ENCODE measurements around the gene LRPPRC.

DNA sequence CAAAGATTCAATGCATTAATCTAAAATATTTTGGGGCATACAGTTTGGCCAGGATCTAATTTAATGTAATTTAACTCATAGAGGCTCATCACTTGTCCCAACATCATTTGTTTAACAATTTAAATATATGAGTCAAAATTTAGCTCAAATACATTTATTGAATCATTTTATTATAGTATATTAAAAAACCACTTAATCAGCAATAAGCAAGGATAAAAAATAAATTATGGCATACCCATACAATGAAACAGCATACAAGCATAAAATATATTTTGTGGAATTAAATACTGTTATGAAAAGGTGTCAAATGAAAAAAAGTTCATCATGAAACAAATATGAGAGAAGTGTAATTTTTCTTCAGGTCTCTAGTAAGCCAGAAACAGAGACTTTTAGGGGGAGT lies 34.9 kb downstream of the LRPPRC start:
- TF ChIP-seq, protein P1, sequence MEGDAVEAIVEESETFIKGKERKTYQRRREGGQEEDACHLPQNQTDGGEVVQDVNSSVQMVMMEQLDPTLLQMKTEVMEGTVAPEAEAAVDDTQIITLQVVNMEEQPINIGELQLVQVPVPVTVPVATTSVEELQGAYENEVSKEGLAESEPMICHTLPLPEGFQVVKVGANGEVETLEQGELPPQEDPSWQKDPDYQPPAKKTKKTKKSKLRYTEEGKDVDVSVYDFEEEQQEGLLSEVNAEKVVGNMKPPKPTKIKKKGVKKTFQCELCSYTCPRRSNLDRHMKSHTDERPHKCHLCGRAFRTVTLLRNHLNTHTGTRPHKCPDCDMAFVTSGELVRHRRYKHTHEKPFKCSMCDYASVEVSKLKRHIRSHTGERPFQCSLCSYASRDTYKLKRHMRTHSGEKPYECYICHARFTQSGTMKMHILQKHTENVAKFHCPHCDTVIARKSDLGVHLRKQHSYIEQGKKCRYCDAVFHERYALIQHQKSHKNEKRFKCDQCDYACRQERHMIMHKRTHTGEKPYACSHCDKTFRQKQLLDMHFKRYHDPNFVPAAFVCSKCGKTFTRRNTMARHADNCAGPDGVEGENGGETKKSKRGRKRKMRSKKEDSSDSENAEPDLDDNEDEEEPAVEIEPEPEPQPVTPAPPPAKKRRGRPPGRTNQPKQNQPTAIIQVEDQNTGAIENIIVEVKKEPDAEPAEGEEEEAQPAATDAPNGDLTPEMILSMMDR (IDR thresholded peaks at IDR 0.05; ENCODE audit: low read length), result no peak
- no peak for TF ChIP-seq EZH2 (IDR thresholded peaks at IDR 0.05; ENCODE audit: borderline replicate concordance, low read length)

All from OCI-LY1 (cell line).